ENCODE data around the gene ZSCAN9.

ZSCAN9 gene

GRCh38 chr6:28225056-28225834 lies at the start of gene ZSCAN9:
Gene ZSCAN9, plus strand, starts transcription at chr6:28225275. Its CDS starts 1,810 bp downstream, at chr6:28227085.
- DNase-seq, result peak; percentile 61 to 73

- DNase-seq, result no peak
Measured at GRCh38 chr6:28176373-28176772, 48.7 kb upstream of the ZSCAN9 start.

- no peak for DNase-seq
Measured at GRCh38 chr6:28182255-28182654, 42.8 kb upstream of the ZSCAN9 start.

- no peak for DNase-seq
Measured at GRCh38 chr6:28188111-28188979, 36.7 kb upstream of the ZSCAN9 start.

GRCh38 chr6:28200020-28200419 lies 25.1 kb upstream of the ZSCAN9 start:
- DNase-seq, result no peak

GRCh38 chr6:28203201-28203600 lies 21.9 kb upstream of the ZSCAN9 start:
- no peak for DNase-seq

- no peak for DNase-seq
Measured at GRCh38 chr6:28205879-28206278, 19.2 kb upstream of the ZSCAN9 start.

GRCh38 chr6:28206527-28206926 lies 18.5 kb upstream of the ZSCAN9 start:
- no peak for DNase-seq

GRCh38 chr6:28206928-28207509 lies 18.1 kb upstream of the ZSCAN9 start:
- no peak for DNase-seq

- no peak for DNase-seq
Measured at GRCh38 chr6:28207510-28208110, 17.5 kb upstream of the ZSCAN9 start.

GRCh38 chr6:28208111-28208659 lies 16.9 kb upstream of the ZSCAN9 start:
- DNase-seq, result no peak

- no peak for DNase-seq
Measured at GRCh38 chr6:28209753-28210535, 15.1 kb upstream of the ZSCAN9 start.

GRCh38 chr6:28211840-28212509 lies 13.1 kb upstream of the ZSCAN9 start:
- no peak for DNase-seq

- DNase-seq, result no peak
Measured at GRCh38 chr6:28212510-28213212, 12.4 kb upstream of the ZSCAN9 start.

- no peak for DNase-seq
Measured at GRCh38 chr6:28213213-28213523, 11.9 kb upstream of the ZSCAN9 start.

- no peak for DNase-seq
Measured at GRCh38 chr6:28215425-28215824, 9.7 kb upstream of the ZSCAN9 start.

GRCh38 chr6:28217890-28218289 lies 7.2 kb upstream of the ZSCAN9 start:
- no peak for DNase-seq

GRCh38 chr6:28218312-28219248 lies 6.5 kb upstream of the ZSCAN9 start:
- peak; percentile 22 to 27 for DNase-seq

- no peak for DNase-seq
Measured at GRCh38 chr6:28220257-28221133, 4.6 kb upstream of the ZSCAN9 start.

Measured in CD4-positive, alpha-beta T cell treated with Interleukin-4 for 1 hour (primary cell).